Testis (tissue), 3 donors: ENCODE results near the gene EPHA3. TPM values are rescaled to one million over a fixed set of nuclear protein-coding genes. Genes with fewer than 3 reads are reported as not detected.

ENCODE experiments used
- DNase-seq: peaks from one replicate; pipeline ENCODE4 v3.0.0-alpha.2; 2019
- H3K27ac ChIP-seq, 2 donors: fragments of 200-600 bp; sonication (generic); one replicate each; pipeline ENCODE4 v1.5.1; 2019
- H3K27me3 ChIP-seq: fragments of 200-600 bp; sonication (generic); one replicate; pipeline ENCODE4 v1.5.1; 2019
- H3K36me3 ChIP-seq: fragments of 200-600 bp; sonication (generic); one replicate; pipeline ENCODE4 v1.5.1; 2017; ENCODE audit warnings: low read depth; ENCODE audit errors: missing control alignments
- H3K4me1 ChIP-seq: fragments of 200-600 bp; sonication (generic); one replicate; pipeline ENCODE4 v1.5.1; 2019
- H3K4me3 ChIP-seq, 2 donors: fragments of 200-600 bp; sonication (generic); one replicate each; pipeline ENCODE4 v1.5.1; 2017 to 2019
- H3K9me3 ChIP-seq: fragments of 200-600 bp; sonication (generic); one replicate; pipeline ENCODE4 v1.5.1; 2017
- CTCF ChIP-seq, 3 experiments: fragments of 450-650 bp in 2 of 3; fragments of 200-600 bp in 1 of 3; sonication (generic) in 1 of 3; IDR thresholded peaks; one replicate each; pipeline ENCODE4 v1.5.1; 2016 to 2019; ENCODE audit warnings: antibody characterized with exemption in 3 of 3, mild to moderate bottlenecking in 2 of 3, moderate library complexity in 1 of 3
- POLR2A ChIP-seq: fragments of 450-650 bp; IDR thresholded peaks from one replicate; pipeline ENCODE4 v1.6.1; 2017; ENCODE audit warnings: antibody characterized with exemption, mild to moderate bottlenecking, moderate library complexity
- whole genome bisulfite sequencing, 2 donors: methylation state at CpG; one replicate each; pipeline ENCODE4 v1.1.5; 2018; 5-methylcytosine and 5-hydroxymethylcytosine counted together
- intact Hi-C: fragments of 100-400 bp; cut with DNase I; formaldehyde crosslinking; loops from one replicate; pipeline ENCODE4 v1.15.1; 2023; ENCODE audit warnings: low total_unique reads
- polyA plus RNA-seq: library from polyadenylated mRNA; stranded (reverse); fragments of 350-450 nt; fragmentation: Illumina TruSeq; extraction: RNeasy Lipid Tissue Mini Kit (QIAGEN cat#74804); gene quantifications from one replicate; pipeline ENCODE4 v1.2.3, GENCODE V29; 2014; ENCODE audit warnings: low read depth, low replicate concordance; ENCODE audit not compliant: insufficient read depth
- total RNA-seq, 2 donors: library from RNA; depleted of rRNA; stranded (reverse); fragments of >200 nt; gene quantifications; one replicate each; pipeline ENCODE4 v1.2.3, GENCODE V29; 2016

Gene EPHA3
- total and polyA plus RNA-seq, 3 donors from 2014 or later: 0.99 to 2.1 (median 1.3) TPM

- H3K4me3 ChIP-seq: no peak overlapping the region
- DNase-seq: no peak
- no peaks in the 10 kb centered on the region for H3K4me1 ChIP-seq
- no peaks in the 10 kb centered on the region for H3K9me3 ChIP-seq
- H3K27me3 ChIP-seq: no peaks in the 10 kb centered on the region
- H3K27ac ChIP-seq: no peak overlapping the region
- 56 to 74% methylated on average over 1 of the region's 1 CpG for WGBS, 2 donors
- intact Hi-C loops: no loop called here
- TF ChIP-seq POLR2A (no peak), CTCF (IDR thresholded peaks at IDR 0.05) (no peak)
- no peaks in the 10 kb centered on the region for H3K36me3 ChIP-seq
Observed at GRCh38 chr3:89239774-89240173, 132.4 kb downstream of the EPHA3 start.

GRCh38 chr3:89245612-89246011 lies 138.2 kb downstream of the EPHA3 start:
- DNase-seq: no peak
- Histone ChIP-seq H3K4me3 (no peak overlapping the region), H3K27ac (no peak overlapping the region), H3K4me1 (no peaks in the 10 kb centered on the region), H3K9me3 (no peaks in the 10 kb centered on the region), H3K27me3 (no peaks in the 10 kb centered on the region), H3K36me3 (no peaks in the 10 kb centered on the region)
- WGBS, 2 donors: 86 to 100% methylated on average over 2 of the region's 2 CpGs
- intact Hi-C loops: no loop called here
- TF ChIP-seq POLR2A (no peak), CTCF (IDR thresholded peaks at IDR 0.05) (no peak)

GRCh38 chr3:89246326-89246725 lies 138.9 kb downstream of the EPHA3 start:
- Histone ChIP-seq H3K36me3 (no peaks in the 10 kb centered on the region), H3K9me3 (no peaks in the 10 kb centered on the region), H3K4me1 (no peaks in the 10 kb centered on the region), H3K4me3 (no peak overlapping the region), H3K27ac (no peak overlapping the region), H3K27me3 (no peaks in the 10 kb centered on the region)
- 77 to 89% methylated on average over 1 of the region's 1 CpG for WGBS, 2 donors
- intact Hi-C loops: no loop called here
- TF ChIP-seq CTCF (IDR thresholded peaks at IDR 0.05) (no peak), POLR2A (no peak)
- DNase-seq: no peak

- no peak for DNase-seq
- Histone ChIP-seq H3K9me3 (no peaks in the 10 kb centered on the region), H3K27ac (no peak overlapping the region), H3K36me3 (no peaks in the 10 kb centered on the region), H3K4me1 (no peaks in the 10 kb centered on the region), H3K27me3 (no peaks in the 10 kb centered on the region), H3K4me3 (no peak overlapping the region)
- intact Hi-C loops: no loop called here
- TF ChIP-seq CTCF (IDR thresholded peaks at IDR 0.05) (no peak), POLR2A (no peak)
- 72 to 79% methylated on average over 1 of the region's 1 CpG for WGBS, 2 donors
Observed at GRCh38 chr3:89250742-89251141, 143.3 kb downstream of the EPHA3 start.

GRCh38 chr3:89252016-89252415 lies 144.6 kb downstream of the EPHA3 start:
- no peak for DNase-seq
- 89 to 93% methylated on average over 4 of the region's 4 CpGs for WGBS, 2 donors

More at GRCh38 chr3:89252016-89252415, 144.6 kb downstream of the EPHA3 start:
- Histone ChIP-seq H3K36me3 (no peaks in the 10 kb centered on the region), H3K27me3 (no peaks in the 10 kb centered on the region), H3K9me3 (no peaks in the 10 kb centered on the region), H3K27ac (no peak overlapping the region), H3K4me1 (no peaks in the 10 kb centered on the region), H3K4me3 (no peak overlapping the region)
- intact Hi-C loops: no loop called here
- TF ChIP-seq CTCF (IDR thresholded peaks at IDR 0.05) (no peak), POLR2A (no peak)
